ENCODE results near the gene RNF167.

The RNF167 gene

DNA sequence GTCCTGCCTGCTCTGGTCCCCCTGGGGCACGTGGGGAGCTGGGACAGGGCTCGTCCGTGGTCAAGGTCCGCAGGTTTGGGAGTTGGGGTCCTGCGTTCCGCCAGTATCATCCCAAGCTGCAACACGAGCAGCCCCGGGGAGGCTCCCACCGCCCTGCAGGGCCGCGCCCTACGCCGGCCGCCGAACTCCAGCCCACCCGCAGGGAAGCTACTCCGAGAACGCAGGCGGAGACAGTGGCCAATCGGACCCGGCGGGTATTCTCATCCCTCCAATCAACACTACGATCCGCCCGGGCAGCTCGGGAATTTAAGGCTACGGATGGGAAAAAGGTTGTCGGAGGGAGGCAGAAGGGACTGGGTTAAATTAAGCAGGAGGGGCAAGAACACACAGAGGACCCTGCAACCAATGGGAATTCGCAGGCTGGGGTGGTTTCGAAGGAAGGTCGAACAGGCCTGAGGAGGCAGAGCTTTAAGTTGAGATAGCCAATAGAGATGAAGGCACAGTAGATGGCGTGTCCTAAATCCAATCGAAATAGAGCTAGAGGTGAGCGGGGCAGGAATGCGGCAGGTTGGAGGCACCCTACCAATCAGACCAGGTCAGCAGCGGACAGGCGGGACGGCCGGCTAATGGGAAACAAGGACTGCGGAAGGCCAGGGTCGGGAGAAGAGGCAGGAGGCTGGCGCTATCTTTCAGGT, 26.9 kb downstream of the RNF167 start:
- peak; percentile 99 for DNase-seq (ENCODE audit: low read depth)
- TF ChIP-seq, protein P1, sequence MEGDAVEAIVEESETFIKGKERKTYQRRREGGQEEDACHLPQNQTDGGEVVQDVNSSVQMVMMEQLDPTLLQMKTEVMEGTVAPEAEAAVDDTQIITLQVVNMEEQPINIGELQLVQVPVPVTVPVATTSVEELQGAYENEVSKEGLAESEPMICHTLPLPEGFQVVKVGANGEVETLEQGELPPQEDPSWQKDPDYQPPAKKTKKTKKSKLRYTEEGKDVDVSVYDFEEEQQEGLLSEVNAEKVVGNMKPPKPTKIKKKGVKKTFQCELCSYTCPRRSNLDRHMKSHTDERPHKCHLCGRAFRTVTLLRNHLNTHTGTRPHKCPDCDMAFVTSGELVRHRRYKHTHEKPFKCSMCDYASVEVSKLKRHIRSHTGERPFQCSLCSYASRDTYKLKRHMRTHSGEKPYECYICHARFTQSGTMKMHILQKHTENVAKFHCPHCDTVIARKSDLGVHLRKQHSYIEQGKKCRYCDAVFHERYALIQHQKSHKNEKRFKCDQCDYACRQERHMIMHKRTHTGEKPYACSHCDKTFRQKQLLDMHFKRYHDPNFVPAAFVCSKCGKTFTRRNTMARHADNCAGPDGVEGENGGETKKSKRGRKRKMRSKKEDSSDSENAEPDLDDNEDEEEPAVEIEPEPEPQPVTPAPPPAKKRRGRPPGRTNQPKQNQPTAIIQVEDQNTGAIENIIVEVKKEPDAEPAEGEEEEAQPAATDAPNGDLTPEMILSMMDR (IDR thresholded peaks at IDR 0.05; ENCODE audit: low read depth, low read length, missing control alignments): no peak
- peak overlapping the region; percentile 87 for H3K4me3 ChIP-seq (ENCODE audit: low read depth, low read length)

- DNase-seq (ENCODE audit: low read depth): peak; percentile 95
- TF ChIP-seq, protein P1 (IDR thresholded peaks at IDR 0.05; ENCODE audit: low read depth, low read length, missing control alignments): no peak
Observed at GRCh38 chr17:4967539-4968485, 27.7 kb downstream of the RNF167 start, which contains the start of gene SPAG7. TSS of gene SPAG7 (minus strand) at chr17:4967817. CDS start at chr17:4967804, 13 bp downstream.

GRCh38 chr17:4968486-4969046, 28.5 kb downstream of the RNF167 start:
- H3K4me3 ChIP-seq (ENCODE audit: low read depth, low read length): peak overlapping the region; percentile 87
- TF ChIP-seq, protein P1 (IDR thresholded peaks at IDR 0.05; ENCODE audit: low read depth, low read length, missing control alignments): no peak
- DNase-seq (ENCODE audit: low read depth): no peak

More at GRCh38 chr17:4967539-4968485, 27.7 kb downstream of the RNF167 start, which contains the start of gene SPAG7:
- peak within 1 kb of the TSS; percentile 87 for H3K4me3 ChIP-seq (ENCODE audit: low read depth, low read length)

- peak overlapping the region; percentile 87; the same call in 1 of the 2 replicates for H3K4me3 ChIP-seq (ENCODE audit: low read depth, low read length)
- TF ChIP-seq, protein P1 (IDR thresholded peaks at IDR 0.05; ENCODE audit: low read depth, low read length, missing control alignments): no peak
- no peak for DNase-seq (ENCODE audit: low read depth)
Observed at GRCh38 chr17:4969047-4969550, 29.0 kb downstream of the RNF167 start.

GRCh38 chr17:4969551-4970173, 29.6 kb downstream of the RNF167 start:
- TF ChIP-seq, protein P1 (IDR thresholded peaks at IDR 0.05; ENCODE audit: low read depth, low read length, missing control alignments): no peak
- no peak overlapping the region for H3K4me3 ChIP-seq (ENCODE audit: low read depth, low read length)
- no peak for DNase-seq (ENCODE audit: low read depth)

DNA sequence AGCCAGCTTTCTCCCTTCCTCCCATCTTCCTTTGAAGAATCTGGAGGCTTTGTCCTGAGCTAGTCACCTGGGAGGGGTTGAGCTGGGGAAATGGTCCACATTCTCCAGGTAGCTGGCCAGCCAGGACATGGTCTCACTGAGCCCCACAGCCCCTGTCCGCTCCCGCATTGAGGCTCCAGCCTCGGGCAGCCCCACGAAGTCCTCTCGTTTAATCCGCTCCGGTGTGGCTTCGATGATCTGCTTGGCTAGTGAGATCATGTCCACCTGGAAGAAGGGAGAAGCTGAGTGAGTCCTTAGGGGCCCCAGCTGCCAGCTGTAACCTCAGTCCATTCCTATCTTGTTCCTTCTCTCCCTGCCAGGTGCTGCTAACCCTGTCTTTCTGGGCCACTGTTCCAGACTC, 30.2 kb downstream of the RNF167 start:
- DNase-seq (ENCODE audit: low read depth): no peak
- H3K4me3 ChIP-seq (ENCODE audit: low read depth, low read length): no peak overlapping the region
- TF ChIP-seq, protein P1 (IDR thresholded peaks at IDR 0.05; ENCODE audit: low read depth, low read length, missing control alignments): no peak

Data from GM12864 (cell line).